GM18867 (cell line): ENCODE results near the gene ZBTB5.
A peak's percentile ranks its signal among the peaks of the same experiment; 100 is the strongest.
"Not testable (repeated sequence)": the region's sequence is repeated elsewhere in the genome, so short reads cannot be mapped to it uniquely, and the experiment has no call there.

Source experiments
- ATAC-seq: cut with Tn5 transposase; IDR thresholded peaks from one replicate; pipeline ENCODE4 v1.9.1; 2021; ENCODE audit warnings: mild to moderate bottlenecking, moderate library complexity; ENCODE audit not compliant: unreplicated experiment

The ZBTB5 gene

DNA sequence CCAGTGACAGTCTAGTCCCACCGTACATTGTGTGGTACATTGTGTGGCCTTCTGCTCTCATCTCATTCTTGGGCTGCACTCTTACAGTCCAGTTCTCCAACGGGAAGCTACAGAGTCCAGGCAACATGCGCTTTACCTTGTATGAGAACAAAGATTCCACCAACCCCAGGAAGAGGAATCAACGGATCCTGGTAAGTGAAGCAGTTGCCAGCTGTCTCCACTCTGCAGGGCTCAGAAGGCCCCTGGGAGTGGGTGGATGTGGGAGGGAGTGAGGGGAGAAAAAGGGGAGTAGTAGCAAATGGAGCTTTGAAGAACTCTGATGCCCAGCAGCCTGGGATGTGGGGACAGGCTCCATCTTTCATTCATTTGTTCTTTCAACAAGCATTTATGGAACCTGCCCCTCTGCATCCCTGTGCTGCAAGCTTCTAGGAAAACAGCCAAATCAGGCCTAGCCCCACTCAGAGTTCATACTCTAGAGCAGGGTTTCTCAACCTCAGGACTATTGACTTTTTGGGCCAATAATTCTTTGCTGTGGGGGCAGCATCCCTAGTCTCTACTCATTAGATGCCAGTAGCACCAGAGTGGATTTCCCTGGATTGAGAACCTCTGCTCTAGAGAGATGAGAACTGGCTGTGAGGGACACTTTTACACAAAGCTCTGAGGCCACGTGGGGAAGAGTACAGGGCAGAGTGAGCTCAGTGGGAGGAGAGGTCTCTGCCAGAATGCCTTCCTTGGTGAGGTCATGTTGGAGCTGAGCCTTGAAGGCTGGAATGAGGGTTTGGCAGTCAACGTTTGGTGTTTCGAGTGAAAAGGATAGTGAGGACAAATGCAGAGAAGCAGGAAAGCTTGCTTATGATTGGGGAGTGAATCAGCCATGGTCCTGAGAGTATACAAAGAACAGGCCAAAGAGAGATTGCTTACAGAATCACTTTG is 21.6 kb upstream of the ZBTB5 start:
- no peak for ATAC-seq

GRCh38 chr9:37486256-37486615 is 21.0 kb upstream of the ZBTB5 start:
- no peak for ATAC-seq

DNA sequence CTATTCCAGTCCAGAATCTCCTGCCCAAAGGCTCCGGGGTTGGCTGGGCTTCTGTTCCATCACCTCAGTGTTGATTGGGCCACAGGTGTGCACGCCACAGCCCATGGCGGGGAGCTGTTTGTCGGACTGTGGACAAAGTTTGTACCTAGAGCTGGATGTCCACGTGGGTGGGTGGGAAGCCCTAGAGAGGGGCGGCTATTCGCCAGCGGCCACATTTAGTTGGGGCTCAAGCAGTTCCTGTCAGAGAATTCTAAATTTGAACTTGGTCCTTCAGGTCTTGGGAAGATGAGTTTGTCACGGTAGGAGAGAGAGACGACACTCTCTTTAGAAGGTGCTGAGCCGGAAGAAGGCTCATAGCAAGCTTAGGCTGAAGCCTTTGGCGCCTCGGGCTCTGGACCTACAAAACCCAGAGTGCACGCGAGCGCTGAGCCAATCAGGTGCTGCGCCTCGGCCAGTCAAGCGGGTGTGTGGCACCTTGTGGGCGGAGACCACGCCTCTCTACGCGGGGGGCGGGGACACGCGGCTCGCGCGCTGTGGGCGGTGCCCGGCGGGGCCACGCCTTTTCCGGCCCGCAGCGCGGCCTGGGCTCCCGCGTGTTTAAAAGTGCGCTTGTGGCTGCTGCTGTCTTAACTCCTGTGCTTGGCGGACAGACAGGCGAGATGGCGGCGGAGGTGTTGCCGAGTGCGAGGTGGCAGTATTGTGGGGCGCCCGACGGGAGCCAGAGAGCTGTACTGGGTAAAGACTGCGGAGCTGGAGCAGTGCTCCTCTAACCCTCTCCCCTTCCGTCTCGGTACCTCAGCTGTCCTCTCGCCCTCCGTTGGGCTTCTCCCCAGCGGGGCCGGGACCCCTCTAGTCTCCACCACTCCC is 20.4 kb upstream of the ZBTB5 start, which contains the start of gene POLR1E:
TSS of gene POLR1E (plus strand) at position 560 of the 867 bp plus-strand sequence. CDS start at position 660, 100 bp downstream.
- ATAC-seq, result peak; percentile 97

DNA sequence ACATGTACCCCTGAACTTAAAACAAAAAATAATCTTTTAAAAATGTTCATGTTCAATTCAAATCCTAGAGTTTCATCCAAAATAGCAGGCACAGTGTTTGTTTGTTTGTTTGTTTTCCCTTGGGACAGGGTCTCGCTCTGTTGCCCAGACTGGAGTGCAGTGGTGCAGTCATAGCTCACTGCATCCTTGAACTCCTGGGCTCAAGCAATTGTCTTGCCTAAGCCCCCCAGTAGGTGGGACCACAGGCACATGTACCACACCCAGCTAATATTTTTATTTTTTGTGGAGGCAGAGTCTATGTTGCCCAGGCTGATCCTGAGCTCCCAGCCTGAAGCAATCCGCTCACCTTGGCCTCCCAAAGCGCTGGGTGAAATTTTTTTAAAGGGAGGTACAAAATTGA is 15.5 kb upstream of the ZBTB5 start:
- no peak for ATAC-seq

DNA sequence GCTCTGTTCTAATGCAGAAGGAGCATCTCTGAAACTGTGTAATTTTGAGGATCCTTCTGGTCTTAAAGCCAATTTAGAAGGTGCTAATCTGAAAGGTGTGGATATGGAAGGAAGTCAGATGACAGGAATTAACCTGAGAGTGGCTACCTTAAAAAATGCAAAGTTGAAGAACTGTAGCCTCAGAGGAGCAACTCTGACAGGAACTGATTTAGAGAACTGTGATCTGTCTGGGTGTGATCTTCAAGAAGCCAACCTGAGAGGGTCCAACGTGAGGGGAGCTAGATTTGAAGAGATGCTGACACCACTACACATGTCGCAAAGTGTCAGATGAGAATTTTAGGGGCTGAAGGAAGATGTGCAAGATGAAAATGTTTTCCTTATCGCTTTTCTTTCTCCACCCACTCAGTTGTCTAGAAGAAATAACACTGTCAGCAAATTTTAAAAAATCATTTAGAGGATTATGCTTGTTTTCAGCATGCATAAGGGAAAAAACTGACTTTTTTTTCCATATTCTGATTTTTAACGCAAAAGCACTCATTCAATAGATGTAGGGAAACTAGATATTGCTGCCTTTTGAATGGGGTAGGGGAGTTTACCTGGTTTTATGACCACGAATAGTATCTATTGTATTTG is 12.9 kb upstream of the ZBTB5 start:
- ATAC-seq, result not testable (repeated sequence)

DNA sequence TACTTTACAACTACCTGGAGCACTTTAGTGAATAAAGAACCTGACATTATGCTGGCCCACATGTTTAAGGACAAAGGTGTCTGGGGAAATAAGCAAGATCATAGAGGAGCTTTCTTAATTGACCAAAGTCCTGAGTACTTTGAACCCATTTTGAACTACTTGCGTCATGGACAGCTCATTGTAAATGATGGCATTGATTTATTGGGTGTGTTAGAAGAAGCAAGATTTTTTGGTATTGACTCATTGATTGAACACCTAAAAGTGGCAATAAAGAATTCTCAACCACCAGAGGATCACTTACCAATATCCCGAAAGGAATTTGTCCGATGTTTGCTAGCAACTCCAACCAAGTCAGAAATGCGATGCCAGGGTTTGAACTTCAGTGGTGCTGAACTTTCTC is 12.2 kb upstream of the ZBTB5 start:
- not testable (repeated sequence) for ATAC-seq

DNA sequence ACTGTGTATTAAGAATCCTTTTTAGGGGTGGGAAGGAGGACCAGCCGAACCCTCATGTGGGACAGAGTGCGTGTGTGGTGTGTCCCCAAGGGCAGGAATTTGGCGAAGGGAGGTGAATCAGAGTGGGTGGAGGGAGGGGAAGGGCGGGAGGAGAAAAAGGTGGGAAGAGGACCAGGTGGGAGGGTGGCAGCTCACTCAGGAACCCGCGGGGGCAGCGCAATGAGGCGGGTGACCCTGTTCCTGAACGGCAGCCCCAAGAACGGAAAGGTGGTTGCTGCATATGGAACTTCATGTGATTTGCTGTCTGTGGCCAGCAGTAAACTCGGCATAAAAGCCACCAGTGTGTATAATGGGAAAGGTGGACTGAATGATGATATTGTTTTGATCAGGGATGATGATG is 11.7 kb upstream of the ZBTB5 start:
- ATAC-seq, result no peak

DNA sequence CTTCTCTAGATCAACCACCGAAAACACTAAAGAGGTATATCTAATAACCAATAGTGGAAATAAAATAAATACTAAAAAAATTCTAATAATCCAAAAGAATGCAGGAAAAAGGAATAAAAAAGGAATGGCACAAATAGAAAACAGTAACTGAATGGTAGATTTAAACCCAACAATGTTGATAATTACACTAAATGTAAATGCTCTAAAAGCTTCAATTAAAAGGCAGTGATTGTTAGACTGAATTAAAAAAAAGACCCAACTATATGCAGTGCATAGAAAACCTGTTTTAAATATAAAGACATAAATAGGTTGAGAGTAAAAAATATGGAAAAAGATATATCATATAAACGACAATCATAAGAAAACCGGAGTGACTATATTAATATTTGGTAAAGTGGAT is 9.2 kb upstream of the ZBTB5 start:
- no peak for ATAC-seq

DNA sequence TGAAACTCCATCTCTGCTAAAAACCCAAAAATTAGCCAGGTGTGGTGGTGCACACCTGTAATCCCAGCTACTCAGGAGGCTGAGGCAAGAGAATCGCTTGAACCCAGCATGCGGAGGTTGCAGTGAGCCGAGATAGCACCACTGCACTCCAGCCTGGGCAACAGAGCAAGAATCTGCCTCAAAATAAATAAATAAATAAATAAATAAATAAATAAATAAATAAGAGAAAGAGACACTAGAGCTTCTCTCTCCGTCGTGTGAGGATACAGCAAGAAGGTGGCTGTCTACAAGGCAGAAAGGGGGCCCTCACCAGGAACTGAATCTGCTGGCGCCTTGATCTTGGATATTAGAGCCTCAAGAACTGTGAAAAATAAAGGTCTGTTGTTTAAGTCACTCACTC is 8.7 kb upstream of the ZBTB5 start:
- not testable (repeated sequence) for ATAC-seq

- no peak for ATAC-seq
These were observed 6.9 kb upstream of the ZBTB5 start for GRCh38 chr9:37471942-37472684.

DNA sequence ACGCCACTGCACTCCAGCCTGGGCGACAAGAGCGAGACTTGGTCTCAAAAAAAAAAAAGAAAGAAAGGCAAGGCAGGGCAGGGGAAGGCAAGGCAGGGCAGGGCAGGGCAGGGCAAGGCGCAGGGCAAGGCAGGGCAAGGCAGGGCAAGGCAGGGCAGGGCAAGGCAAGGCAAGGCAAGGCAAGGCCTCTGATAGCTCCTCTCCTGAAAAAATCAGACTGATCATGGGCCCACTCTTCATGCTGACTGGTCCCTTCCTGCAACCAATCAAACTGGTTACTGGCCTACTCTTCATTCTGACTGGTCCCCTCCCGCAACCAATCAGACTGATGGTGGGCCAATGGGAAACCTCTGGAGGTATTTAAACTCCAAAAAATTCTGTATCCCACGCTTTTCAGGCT is 3.4 kb upstream of the ZBTB5 start:
- no peak for ATAC-seq

- ATAC-seq, result not testable (repeated sequence)
These were observed 2.3 kb upstream of the ZBTB5 start for GRCh38 chr9:37467530-37467929.

DNA sequence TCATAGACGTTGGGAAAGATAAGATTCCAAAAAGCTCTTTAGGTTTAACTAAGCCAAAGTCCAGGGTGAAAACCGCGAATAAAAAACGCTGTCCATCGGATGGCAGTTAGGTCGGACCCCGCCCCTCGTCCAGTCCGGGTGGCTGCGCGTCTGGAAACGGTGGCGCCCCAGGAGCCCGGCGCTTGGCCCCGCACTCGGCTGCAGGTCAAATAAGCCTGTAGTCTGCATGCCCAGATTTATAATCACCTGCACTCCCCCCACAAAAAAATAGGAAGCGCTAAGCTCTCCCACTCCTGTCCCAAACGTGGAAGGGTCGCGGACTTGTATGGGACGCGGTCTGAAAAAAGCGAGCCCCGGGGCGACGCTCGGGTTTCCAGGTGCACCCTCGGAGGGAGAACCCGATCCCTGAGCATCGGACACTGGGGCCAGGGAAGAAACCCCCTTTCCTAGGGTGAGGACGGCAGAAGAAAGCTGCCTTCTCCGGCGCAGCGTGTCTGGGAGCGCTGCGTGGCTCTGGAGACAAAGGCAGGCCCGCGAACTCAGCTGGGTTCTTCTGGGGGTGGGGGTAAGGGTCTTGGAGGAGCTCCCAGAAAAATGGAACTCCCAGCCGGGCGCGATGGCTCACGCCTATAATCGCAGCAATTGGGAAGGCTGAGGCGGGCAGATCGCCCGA is 923 bp upstream of the ZBTB5 start:
- peak; percentile 13 for ATAC-seq

GRCh38 chr9:37464426-37465248 is 613 bp downstream of the ZBTB5 start:
- peak; percentile 42 for ATAC-seq

DNA sequence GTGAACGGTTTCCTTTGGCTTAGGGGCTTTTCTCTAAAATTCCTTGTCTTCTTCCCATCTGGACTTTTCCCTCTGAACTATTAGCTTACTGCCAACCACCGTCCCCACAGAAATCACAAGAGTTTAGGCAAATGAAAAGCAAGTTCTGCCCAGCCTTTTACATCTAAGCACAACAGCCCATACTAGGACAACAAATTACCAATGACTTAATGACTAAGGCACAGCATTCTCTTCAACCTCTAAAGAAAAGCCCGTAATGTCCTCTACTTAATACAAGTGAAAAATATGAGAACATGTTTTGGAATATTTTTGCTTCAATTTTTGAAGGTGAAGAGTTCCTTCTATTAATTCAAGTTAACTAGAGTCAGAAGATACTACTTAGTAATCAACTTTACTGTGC is 1.2 kb downstream of the ZBTB5 start:
- ATAC-seq, result no peak

- no peak for ATAC-seq
These were observed 8.4 kb downstream of the ZBTB5 start for GRCh38 chr9:37456817-37457216.

DNA sequence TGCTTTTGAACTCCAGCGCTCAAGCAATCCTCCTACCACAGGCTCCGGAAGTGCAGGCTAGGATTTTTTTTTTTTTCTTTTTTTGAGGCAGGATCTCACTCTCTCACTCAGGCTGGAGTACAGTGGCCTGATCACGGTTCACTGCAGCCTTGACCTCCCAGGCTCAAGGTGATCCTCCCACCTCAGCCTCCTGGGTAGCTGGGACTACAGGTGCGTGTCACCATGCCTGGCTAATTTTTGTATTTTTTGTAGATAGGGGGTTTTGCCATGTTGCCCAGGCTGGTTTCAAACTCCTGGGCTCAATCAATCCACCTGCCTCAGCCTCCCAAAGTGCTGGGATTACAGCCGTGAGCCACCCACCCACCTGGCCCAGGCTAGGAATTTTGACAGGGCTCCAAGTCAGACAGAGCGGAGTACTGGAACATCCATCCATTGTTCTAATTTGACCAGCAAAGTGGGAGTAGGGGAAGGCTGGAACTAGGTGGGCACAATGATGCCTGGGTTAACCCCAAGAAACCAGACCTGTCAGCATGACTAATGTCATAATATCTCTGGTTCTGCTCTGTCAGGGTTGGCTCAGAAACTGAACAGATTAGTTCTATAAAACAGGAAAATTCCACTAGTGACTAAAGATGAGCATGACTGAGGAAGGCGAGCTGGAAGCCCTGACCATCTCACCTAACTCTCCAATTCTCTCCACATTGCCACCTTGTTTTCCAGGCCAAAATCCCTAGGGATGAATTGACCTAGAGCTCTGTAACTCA is 9.2 kb downstream of the ZBTB5 start:
- ATAC-seq, result no peak

- no peak for ATAC-seq
These were observed 11.0 kb downstream of the ZBTB5 start for GRCh38 chr9:37454238-37454637.
